Liver (tissue), 3 donors: ENCODE data around the gene PTPN4.

Experiments
- EGR1 ChIP-seq, 2 donors: IDR thresholded peaks; 2 replicates each; pipeline ENCODE4 v1.6.1; 2016 to 2018; ENCODE audit warnings: antibody characterized with exemption in 2 of 2, low read depth in 2 of 2
- FOXA1 ChIP-seq: IDR thresholded peaks from 2 replicates; pipeline ENCODE4 v1.6.1; 2016; ENCODE audit warnings: antibody characterized with exemption
- NR2F2 ChIP-seq: IDR thresholded peaks from 2 replicates; pipeline ENCODE4 v1.6.1; 2016; ENCODE audit warnings: antibody characterized with exemption
- RXRA ChIP-seq, 2 donors: IDR thresholded peaks; 2 replicates each; pipeline ENCODE4 v1.6.1; 2017 to 2018; ENCODE audit warnings: antibody characterized with exemption in 2 of 2, mild to moderate bottlenecking in 1 of 2
- TAF1 ChIP-seq: conservative IDR thresholded peaks from 2 replicates; pipeline ENCODE4 v1.6.1; 2016; ENCODE audit warnings: antibody characterized with exemption, mild to moderate bottlenecking
- YY1 ChIP-seq: IDR thresholded peaks from 2 replicates; pipeline ENCODE4 v1.6.1; 2016; ENCODE audit warnings: antibody characterized with exemption, mild to moderate bottlenecking
- TF ChIP-seq, protein P1 (sequence below): fragments of 150-350 bp; IDR thresholded peaks from 2 replicates; pipeline ENCODE4 v1.5.1; 2017; ENCODE audit warnings: improper control_type of control experiment, low read depth, low read length; ENCODE audit not compliant: missing input control
- TF ChIP-seq, protein P2 (sequence below): IDR thresholded peaks from 2 replicates; pipeline ENCODE4 v1.6.1; 2016; ENCODE audit warnings: antibody characterized with exemption, mild to moderate bottlenecking
- TF ChIP-seq, protein P3 (sequence below): IDR thresholded peaks from 2 replicates; pipeline ENCODE4 v1.6.1; 2016; ENCODE audit warnings: antibody characterized with exemption
- donor health status: healthy.
- donor health status: healthy.

DNA sequence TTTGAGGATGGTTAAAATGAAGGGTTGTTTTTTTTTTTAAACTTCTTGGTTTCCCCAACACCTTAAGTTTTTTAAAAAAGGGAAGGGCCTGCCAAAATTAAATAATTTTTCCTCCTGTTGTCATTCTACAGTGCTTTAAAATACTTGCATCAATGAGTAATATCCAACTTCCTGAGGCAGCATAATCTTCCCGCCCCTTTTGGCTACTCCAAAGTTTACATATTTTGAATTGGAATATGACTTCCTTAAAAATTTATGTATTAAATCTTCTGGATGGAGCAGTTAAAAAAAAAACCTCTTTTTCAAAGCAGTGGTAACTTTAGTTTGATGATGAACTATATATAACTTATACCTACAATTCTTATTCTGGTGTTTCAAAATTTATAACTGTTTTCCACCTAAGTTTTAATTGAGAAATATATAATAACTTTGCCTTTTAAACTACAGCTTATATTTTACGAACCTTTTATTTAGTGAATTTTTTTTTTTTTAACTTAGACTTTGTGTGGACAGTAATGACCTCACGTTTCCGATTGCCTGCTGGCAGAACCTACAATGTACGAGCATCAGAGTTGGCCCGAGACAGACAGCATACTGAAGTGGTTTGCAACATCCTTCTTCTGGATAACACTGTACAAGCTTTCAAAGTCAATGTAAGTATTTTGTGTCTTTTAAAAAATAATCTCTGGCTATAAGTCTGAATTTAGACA is 49.8 kb downstream of the PTPN4 start:
- TF ChIP-seq, protein P1, sequence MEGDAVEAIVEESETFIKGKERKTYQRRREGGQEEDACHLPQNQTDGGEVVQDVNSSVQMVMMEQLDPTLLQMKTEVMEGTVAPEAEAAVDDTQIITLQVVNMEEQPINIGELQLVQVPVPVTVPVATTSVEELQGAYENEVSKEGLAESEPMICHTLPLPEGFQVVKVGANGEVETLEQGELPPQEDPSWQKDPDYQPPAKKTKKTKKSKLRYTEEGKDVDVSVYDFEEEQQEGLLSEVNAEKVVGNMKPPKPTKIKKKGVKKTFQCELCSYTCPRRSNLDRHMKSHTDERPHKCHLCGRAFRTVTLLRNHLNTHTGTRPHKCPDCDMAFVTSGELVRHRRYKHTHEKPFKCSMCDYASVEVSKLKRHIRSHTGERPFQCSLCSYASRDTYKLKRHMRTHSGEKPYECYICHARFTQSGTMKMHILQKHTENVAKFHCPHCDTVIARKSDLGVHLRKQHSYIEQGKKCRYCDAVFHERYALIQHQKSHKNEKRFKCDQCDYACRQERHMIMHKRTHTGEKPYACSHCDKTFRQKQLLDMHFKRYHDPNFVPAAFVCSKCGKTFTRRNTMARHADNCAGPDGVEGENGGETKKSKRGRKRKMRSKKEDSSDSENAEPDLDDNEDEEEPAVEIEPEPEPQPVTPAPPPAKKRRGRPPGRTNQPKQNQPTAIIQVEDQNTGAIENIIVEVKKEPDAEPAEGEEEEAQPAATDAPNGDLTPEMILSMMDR: no peak
- no peak for TF ChIP-seq TAF1
- TF ChIP-seq YY1: no peak
- TF ChIP-seq, protein P2, sequence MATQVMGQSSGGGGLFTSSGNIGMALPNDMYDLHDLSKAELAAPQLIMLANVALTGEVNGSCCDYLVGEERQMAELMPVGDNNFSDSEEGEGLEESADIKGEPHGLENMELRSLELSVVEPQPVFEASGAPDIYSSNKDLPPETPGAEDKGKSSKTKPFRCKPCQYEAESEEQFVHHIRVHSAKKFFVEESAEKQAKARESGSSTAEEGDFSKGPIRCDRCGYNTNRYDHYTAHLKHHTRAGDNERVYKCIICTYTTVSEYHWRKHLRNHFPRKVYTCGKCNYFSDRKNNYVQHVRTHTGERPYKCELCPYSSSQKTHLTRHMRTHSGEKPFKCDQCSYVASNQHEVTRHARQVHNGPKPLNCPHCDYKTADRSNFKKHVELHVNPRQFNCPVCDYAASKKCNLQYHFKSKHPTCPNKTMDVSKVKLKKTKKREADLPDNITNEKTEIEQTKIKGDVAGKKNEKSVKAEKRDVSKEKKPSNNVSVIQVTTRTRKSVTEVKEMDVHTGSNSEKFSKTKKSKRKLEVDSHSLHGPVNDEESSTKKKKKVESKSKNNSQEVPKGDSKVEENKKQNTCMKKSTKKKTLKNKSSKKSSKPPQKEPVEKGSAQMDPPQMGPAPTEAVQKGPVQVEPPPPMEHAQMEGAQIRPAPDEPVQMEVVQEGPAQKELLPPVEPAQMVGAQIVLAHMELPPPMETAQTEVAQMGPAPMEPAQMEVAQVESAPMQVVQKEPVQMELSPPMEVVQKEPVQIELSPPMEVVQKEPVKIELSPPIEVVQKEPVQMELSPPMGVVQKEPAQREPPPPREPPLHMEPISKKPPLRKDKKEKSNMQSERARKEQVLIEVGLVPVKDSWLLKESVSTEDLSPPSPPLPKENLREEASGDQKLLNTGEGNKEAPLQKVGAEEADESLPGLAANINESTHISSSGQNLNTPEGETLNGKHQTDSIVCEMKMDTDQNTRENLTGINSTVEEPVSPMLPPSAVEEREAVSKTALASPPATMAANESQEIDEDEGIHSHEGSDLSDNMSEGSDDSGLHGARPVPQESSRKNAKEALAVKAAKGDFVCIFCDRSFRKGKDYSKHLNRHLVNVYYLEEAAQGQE: no peak
- TF ChIP-seq NR2F2: no peak
- TF ChIP-seq RXRA (IDR thresholded peaks at IDR 0.05): no peak
- no peak for TF ChIP-seq EGR1 (IDR thresholded peaks at IDR 0.05; ENCODE audit: low read depth in 2 of 2)
- TF ChIP-seq, protein P3, sequence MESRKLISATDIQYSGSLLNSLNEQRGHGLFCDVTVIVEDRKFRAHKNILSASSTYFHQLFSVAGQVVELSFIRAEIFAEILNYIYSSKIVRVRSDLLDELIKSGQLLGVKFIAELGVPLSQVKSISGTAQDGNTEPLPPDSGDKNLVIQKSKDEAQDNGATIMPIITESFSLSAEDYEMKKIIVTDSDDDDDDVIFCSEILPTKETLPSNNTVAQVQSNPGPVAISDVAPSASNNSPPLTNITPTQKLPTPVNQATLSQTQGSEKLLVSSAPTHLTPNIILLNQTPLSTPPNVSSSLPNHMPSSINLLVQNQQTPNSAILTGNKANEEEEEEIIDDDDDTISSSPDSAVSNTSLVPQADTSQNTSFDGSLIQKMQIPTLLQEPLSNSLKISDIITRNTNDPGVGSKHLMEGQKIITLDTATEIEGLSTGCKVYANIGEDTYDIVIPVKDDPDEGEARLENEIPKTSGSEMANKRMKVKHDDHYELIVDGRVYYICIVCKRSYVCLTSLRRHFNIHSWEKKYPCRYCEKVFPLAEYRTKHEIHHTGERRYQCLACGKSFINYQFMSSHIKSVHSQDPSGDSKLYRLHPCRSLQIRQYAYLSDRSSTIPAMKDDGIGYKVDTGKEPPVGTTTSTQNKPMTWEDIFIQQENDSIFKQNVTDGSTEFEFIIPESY: no peak
- TF ChIP-seq FOXA1: no peak
